Stimulated activated naive CD4-positive, alpha-beta T cell treated with Interleukin-2 at 50 U/mL for 16 hours (primary cell): ENCODE results near the gene PAM.
"Not testable (repeated sequence)": the region's sequence is repeated elsewhere in the genome, so short reads cannot be mapped to it uniquely, and the experiment has no call there.

Source experiments
- DNase-seq: peaks from one replicate; lab custom pipeline; 2025; lab: John Stamatoyannopoulos, UW

PAM gene

GRCh38 chr5:102999621-103000020 is 244.5 kb downstream of the PAM start:
- DNase-seq: not testable (repeated sequence)

GRCh38 chr5:103000089-103000488 is 245.0 kb downstream of the PAM start:
- DNase-seq: no peak

- no peak for DNase-seq
Observed at GRCh38 chr5:103003872-103004271, 248.8 kb downstream of the PAM start.

GRCh38 chr5:103005276-103005675 is 250.2 kb downstream of the PAM start:
- no peak for DNase-seq

GRCh38 chr5:103006921-103007320 is 251.8 kb downstream of the PAM start:
- DNase-seq: no peak

- DNase-seq: no peak
Observed at GRCh38 chr5:103010168-103010567, 255.1 kb downstream of the PAM start.

GRCh38 chr5:103013933-103014552 is 258.9 kb downstream of the PAM start:
- no peak for DNase-seq

GRCh38 chr5:103014983-103015382 is 259.9 kb downstream of the PAM start:
- no peak for DNase-seq

- no peak for DNase-seq
Observed at GRCh38 chr5:103016167-103016566, 261.1 kb downstream of the PAM start.

- DNase-seq: no peak
Observed at GRCh38 chr5:103019804-103020203, 264.7 kb downstream of the PAM start.

GRCh38 chr5:103021314-103021713 is 266.2 kb downstream of the PAM start:
- no peak for DNase-seq

- no peak for DNase-seq
Observed at GRCh38 chr5:103027267-103027666, 272.2 kb downstream of the PAM start.

- DNase-seq: no peak
Observed at GRCh38 chr5:103031607-103032006, 276.5 kb downstream of the PAM start.

GRCh38 chr5:103033696-103034095 is 278.6 kb downstream of the PAM start:
- no peak for DNase-seq

GRCh38 chr5:103034662-103035392 is 279.7 kb downstream of the PAM start:
- DNase-seq: no peak

GRCh38 chr5:103035701-103036100 is 280.6 kb downstream of the PAM start:
- DNase-seq: no peak

- DNase-seq: no peak
Observed at GRCh38 chr5:103036601-103037000, 281.5 kb downstream of the PAM start.

- no peak for DNase-seq
Observed at GRCh38 chr5:103037673-103038455, 282.8 kb downstream of the PAM start.

GRCh38 chr5:103041071-103041676 is 286.1 kb downstream of the PAM start:
- DNase-seq: no peak

- DNase-seq: not testable (repeated sequence)
Observed at GRCh38 chr5:103046706-103047105, 291.6 kb downstream of the PAM start.

GRCh38 chr5:103057208-103058130 is 302.4 kb downstream of the PAM start:
- no peak for DNase-seq
